ENCODE measurements around the gene LMX1A.

GRCh38 chr1:165161130-165161529 is 195.4 kb downstream of the LMX1A start:
- TF ChIP-seq, protein P1, sequence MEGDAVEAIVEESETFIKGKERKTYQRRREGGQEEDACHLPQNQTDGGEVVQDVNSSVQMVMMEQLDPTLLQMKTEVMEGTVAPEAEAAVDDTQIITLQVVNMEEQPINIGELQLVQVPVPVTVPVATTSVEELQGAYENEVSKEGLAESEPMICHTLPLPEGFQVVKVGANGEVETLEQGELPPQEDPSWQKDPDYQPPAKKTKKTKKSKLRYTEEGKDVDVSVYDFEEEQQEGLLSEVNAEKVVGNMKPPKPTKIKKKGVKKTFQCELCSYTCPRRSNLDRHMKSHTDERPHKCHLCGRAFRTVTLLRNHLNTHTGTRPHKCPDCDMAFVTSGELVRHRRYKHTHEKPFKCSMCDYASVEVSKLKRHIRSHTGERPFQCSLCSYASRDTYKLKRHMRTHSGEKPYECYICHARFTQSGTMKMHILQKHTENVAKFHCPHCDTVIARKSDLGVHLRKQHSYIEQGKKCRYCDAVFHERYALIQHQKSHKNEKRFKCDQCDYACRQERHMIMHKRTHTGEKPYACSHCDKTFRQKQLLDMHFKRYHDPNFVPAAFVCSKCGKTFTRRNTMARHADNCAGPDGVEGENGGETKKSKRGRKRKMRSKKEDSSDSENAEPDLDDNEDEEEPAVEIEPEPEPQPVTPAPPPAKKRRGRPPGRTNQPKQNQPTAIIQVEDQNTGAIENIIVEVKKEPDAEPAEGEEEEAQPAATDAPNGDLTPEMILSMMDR (IDR thresholded peaks at IDR 0.05): no peak
- no peak for TF ChIP-seq POLR2A (IDR thresholded peaks at IDR 0.05)

All from gastroesophageal sphincter (tissue), 3 donors.